Prostate gland (tissue), 2 donors: Measurements from ENCODE around the gene ITGAD.

Experiments used
- CTCF ChIP-seq, 4 experiments: fragments of 200-600 bp in 2 of 4; fragments of 450-650 bp in 2 of 4; sonication (generic) in 2 of 4; IDR thresholded peaks; 1 replicate in 3 of 4; 2 replicates in 1 of 4; pipeline ENCODE4 v1.5.1; 2016 to 2019; ENCODE audit warnings: antibody characterized with exemption in 4 of 4, mild to moderate bottlenecking in 2 of 4, moderate library complexity in 2 of 4
- POLR2A ChIP-seq: fragments of 450-650 bp; IDR thresholded peaks from one replicate; pipeline ENCODE4 v1.6.1; 2016; ENCODE audit warnings: antibody characterized with exemption, mild to moderate bottlenecking
- POLR2AphosphoS5 ChIP-seq: sonication (generic); formaldehyde crosslinking; IDR thresholded peaks from one replicate; pipeline ENCODE4 v1.6.1; 2017; ENCODE audit warnings: antibody characterized with exemption

GRCh38 chr16:31428638-31429247 lies 35.6 kb downstream of the ITGAD start:
- TF ChIP-seq POLR2AphosphoS5 (no peak), CTCF (IDR thresholded peaks at IDR 0.05) (no peak), POLR2A (no peak)
